Stimulated activated CD8-positive, alpha-beta memory T cell treated with anti-CD3 and anti-CD28 coated beads, Interleukin-7, amount 100 ng/mL, for 4 hours (primary cell): ENCODE results near the gene KRT3.

ENCODE experiments used
- DNase-seq, 2 donors: peaks; one replicate each; pipeline ENCODE4 v3.0.0-alpha.2; 2020; ENCODE audit warnings: low read depth in 2 of 2

KRT3 gene

GRCh38 chr12:52795694-52796428 lies at the start of gene KRT3:
KRT3 (minus strand) TSS chr12:52796117; CDS start chr12:52796042, 75 bp downstream.
- DNase-seq: no peak

GRCh38 chr12:52844386-52844785 lies 48.5 kb upstream of the KRT3 start:
- DNase-seq: no peak

GRCh38 chr12:52839436-52840105 lies 43.7 kb upstream of the KRT3 start:
- no peak for DNase-seq

- no peak for DNase-seq
These were observed 42.9 kb upstream of the KRT3 start for GRCh38 chr12:52838609-52839435.

- DNase-seq: no peak
These were observed 42.1 kb upstream of the KRT3 start for GRCh38 chr12:52837781-52838608.

- DNase-seq: no peak
These were observed 41.5 kb upstream of the KRT3 start for GRCh38 chr12:52837413-52837741.

- DNase-seq: no peak
These were observed 40.8 kb upstream of the KRT3 start for GRCh38 chr12:52836491-52837412.

GRCh38 chr12:52836042-52836466 lies 40.1 kb upstream of the KRT3 start:
- DNase-seq: peak; percentile 77 to 80

GRCh38 chr12:52835271-52836041 lies 39.5 kb upstream of the KRT3 start:
- DNase-seq: no peak

- no peak for DNase-seq
These were observed 38.7 kb upstream of the KRT3 start for GRCh38 chr12:52834727-52835001.

- no peak for DNase-seq
These were observed 38.2 kb upstream of the KRT3 start, which contains the start of gene KRT79 for GRCh38 chr12:52833922-52834726. KRT79 (minus strand) TSS chr12:52834311; CDS start chr12:52834260, 51 bp downstream.

GRCh38 chr12:52832985-52833905 lies 37.3 kb upstream of the KRT3 start:
- no peak for DNase-seq

GRCh38 chr12:52832451-52832850 lies 36.5 kb upstream of the KRT3 start:
- DNase-seq: no peak

GRCh38 chr12:52831251-52831650 lies 35.3 kb upstream of the KRT3 start:
- no peak for DNase-seq

GRCh38 chr12:52829986-52830770 lies 34.3 kb upstream of the KRT3 start:
- no peak for DNase-seq

GRCh38 chr12:52828591-52829021 lies 32.7 kb upstream of the KRT3 start:
- DNase-seq: no peak

GRCh38 chr12:52828156-52828555 lies 32.2 kb upstream of the KRT3 start:
- DNase-seq: no peak
